Loucy (cell line): ENCODE data around the gene GCHFR.

Experiments
- EZH2phosphoT487 ChIP-seq: fragments of 200-600 bp; IDR thresholded peaks from 2 replicates; pipeline ENCODE4 v1.6.1; 2018; ENCODE audit warnings: antibody characterized with exemption, mild to moderate bottlenecking, moderate library complexity, borderline replicate concordance
- TF ChIP-seq, protein P1 (sequence below): fragments of 200-600 bp; sonication (generic); conservative IDR thresholded peaks from 2 replicates; pipeline ENCODE4 v1.5.1; 2014; ENCODE audit warnings: mild to moderate bottlenecking, antibody characterized with exemption, low read length

DNA sequence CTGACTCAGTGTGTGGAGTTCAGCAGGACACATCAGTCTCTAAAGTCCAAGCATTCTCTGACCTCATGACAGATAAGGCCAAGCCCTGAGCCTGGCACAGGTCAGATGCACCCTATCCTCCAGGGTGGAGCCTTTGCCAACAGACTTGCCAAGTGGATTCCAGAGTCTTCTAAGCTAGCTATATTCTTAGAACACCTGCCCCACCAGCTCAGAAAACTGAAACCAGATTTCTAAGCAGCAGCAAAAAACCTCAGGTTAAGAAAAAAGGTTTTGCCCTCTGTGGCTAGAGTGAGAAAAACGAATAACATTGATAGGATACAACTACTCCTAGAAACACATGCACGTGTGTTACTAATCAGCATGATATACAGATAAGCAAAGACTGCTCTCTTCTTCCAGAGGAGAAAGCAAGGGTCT is 20.4 kb upstream of the GCHFR start:
- TF ChIP-seq, protein P1, sequence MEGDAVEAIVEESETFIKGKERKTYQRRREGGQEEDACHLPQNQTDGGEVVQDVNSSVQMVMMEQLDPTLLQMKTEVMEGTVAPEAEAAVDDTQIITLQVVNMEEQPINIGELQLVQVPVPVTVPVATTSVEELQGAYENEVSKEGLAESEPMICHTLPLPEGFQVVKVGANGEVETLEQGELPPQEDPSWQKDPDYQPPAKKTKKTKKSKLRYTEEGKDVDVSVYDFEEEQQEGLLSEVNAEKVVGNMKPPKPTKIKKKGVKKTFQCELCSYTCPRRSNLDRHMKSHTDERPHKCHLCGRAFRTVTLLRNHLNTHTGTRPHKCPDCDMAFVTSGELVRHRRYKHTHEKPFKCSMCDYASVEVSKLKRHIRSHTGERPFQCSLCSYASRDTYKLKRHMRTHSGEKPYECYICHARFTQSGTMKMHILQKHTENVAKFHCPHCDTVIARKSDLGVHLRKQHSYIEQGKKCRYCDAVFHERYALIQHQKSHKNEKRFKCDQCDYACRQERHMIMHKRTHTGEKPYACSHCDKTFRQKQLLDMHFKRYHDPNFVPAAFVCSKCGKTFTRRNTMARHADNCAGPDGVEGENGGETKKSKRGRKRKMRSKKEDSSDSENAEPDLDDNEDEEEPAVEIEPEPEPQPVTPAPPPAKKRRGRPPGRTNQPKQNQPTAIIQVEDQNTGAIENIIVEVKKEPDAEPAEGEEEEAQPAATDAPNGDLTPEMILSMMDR: no peak
- TF ChIP-seq EZH2phosphoT487: no peak
